Measurements from ENCODE around the gene APBB2. TPM values are rescaled to one million over a fixed set of nuclear protein-coding genes. Genes with fewer than 3 reads are reported as not detected.
"Not testable (repeated sequence)": the region's sequence is repeated elsewhere in the genome, so short reads cannot be mapped to it uniquely, and the experiment has no call there.

Gene APBB2
- total RNA-seq, 1 experiment from 2014 or later, result 3.7 TPM

GRCh38 chr4:41147570-41147969, 66.8 kb downstream of the APBB2 start:
- not testable (repeated sequence) for H3K9ac ChIP-seq (ENCODE audit: low read length); H3K4me2 ChIP-seq (ENCODE audit: low read depth, low read length, poor library complexity, severe bottlenecking); H3K9me3 ChIP-seq (ENCODE audit: low read length)

GRCh38 chr4:41146716-41147506, 67.4 kb downstream of the APBB2 start:
- no peaks in the 10 kb centered on the region for H3K36me3 ChIP-seq (ENCODE audit: insufficient read depth, low read length)
- H2AFZ ChIP-seq (ENCODE audit: low read length), result no peak overlapping the region
- no peaks in the 10 kb centered on the region for H3K27me3 ChIP-seq (ENCODE audit: low read length)
- no peaks in the 10 kb centered on the region for H4K20me1 ChIP-seq (ENCODE audit: insufficient read depth, low read depth, low read length)
- H3K4me3 ChIP-seq (ENCODE audit: low read length), result no peak overlapping the region
- H3K9me2 ChIP-seq (replicated peaks; ENCODE audit: insufficient read depth, low read length), result no peaks in the 10 kb centered on the region
- no peak overlapping the region for H3K27ac ChIP-seq (ENCODE audit: low read length)
- no peak overlapping the region for H3K9ac ChIP-seq (ENCODE audit: low read length)
- no peak for DNase-seq
- H3K79me2 ChIP-seq (ENCODE audit: low read length), result no peaks in the 10 kb centered on the region
- no peaks in the 10 kb centered on the region for H3K9me3 ChIP-seq (ENCODE audit: low read length)
- no peak overlapping the region for H3K4me2 ChIP-seq (ENCODE audit: low read depth, low read length, poor library complexity, severe bottlenecking)
- no peaks in the 10 kb centered on the region for H3K4me1 ChIP-seq (ENCODE audit: low read length)

More at GRCh38 chr4:41147570-41147969, 66.8 kb downstream of the APBB2 start:
- H4K20me1 ChIP-seq (ENCODE audit: insufficient read depth, low read depth, low read length); H3K4me3 ChIP-seq (ENCODE audit: low read length); H3K27ac ChIP-seq (ENCODE audit: low read length); H3K4me1 ChIP-seq (ENCODE audit: low read length); H3K9me2 ChIP-seq (replicated peaks; ENCODE audit: insufficient read depth, low read length); H3K36me3 ChIP-seq (ENCODE audit: insufficient read depth, low read length); DNase-seq; H3K79me2 ChIP-seq (ENCODE audit: low read length); H2AFZ ChIP-seq (ENCODE audit: low read length); H3K27me3 ChIP-seq (ENCODE audit: low read length): not testable (repeated sequence)

GRCh38 chr4:41146196-41146595, 68.1 kb downstream of the APBB2 start:
- H3K9me2 ChIP-seq (replicated peaks; ENCODE audit: insufficient read depth, low read length), result no peaks in the 10 kb centered on the region
- DNase-seq, result no peak
- no peaks in the 10 kb centered on the region for H3K79me2 ChIP-seq (ENCODE audit: low read length)
- no peaks in the 10 kb centered on the region for H3K4me1 ChIP-seq (ENCODE audit: low read length)
- H3K27me3 ChIP-seq (ENCODE audit: low read length), result no peaks in the 10 kb centered on the region
- no peaks in the 10 kb centered on the region for H3K36me3 ChIP-seq (ENCODE audit: insufficient read depth, low read length)
- no peak overlapping the region for H3K4me3 ChIP-seq (ENCODE audit: low read length)
- no peak overlapping the region for H3K4me2 ChIP-seq (ENCODE audit: low read depth, low read length, poor library complexity, severe bottlenecking)
- H4K20me1 ChIP-seq (ENCODE audit: insufficient read depth, low read depth, low read length), result no peaks in the 10 kb centered on the region
- H3K9ac ChIP-seq (ENCODE audit: low read length), result no peak overlapping the region
- no peaks in the 10 kb centered on the region for H3K9me3 ChIP-seq (ENCODE audit: low read length)
- no peak overlapping the region for H3K27ac ChIP-seq (ENCODE audit: low read length)
- no peak overlapping the region for H2AFZ ChIP-seq (ENCODE audit: low read length)

- Histone ChIP-seq H3K27me3 (ENCODE audit: low read length) (no peaks in the 10 kb centered on the region), H3K79me2 (ENCODE audit: low read length) (no peaks in the 10 kb centered on the region), H3K9ac (ENCODE audit: low read length) (no peak overlapping the region), H2AFZ (ENCODE audit: low read length) (no peak overlapping the region), H3K9me3 (ENCODE audit: low read length) (no peaks in the 10 kb centered on the region), H3K4me1 (ENCODE audit: low read length) (no peaks in the 10 kb centered on the region), H3K4me2 (ENCODE audit: low read depth, low read length, poor library complexity, severe bottlenecking) (no peak overlapping the region), H4K20me1 (ENCODE audit: insufficient read depth, low read depth, low read length) (no peaks in the 10 kb centered on the region), H3K9me2 (replicated peaks; ENCODE audit: insufficient read depth, low read length) (no peaks in the 10 kb centered on the region), H3K27ac (ENCODE audit: low read length) (no peak overlapping the region), H3K36me3 (ENCODE audit: insufficient read depth, low read length) (no peaks in the 10 kb centered on the region), H3K4me3 (ENCODE audit: low read length) (no peak overlapping the region)
- no peak for DNase-seq
Observed at GRCh38 chr4:41145571-41146078, 68.7 kb downstream of the APBB2 start.

GRCh38 chr4:41144812-41145211, 69.5 kb downstream of the APBB2 start:
- H3K4me2 ChIP-seq (ENCODE audit: low read depth, low read length, poor library complexity, severe bottlenecking), result no peak overlapping the region
- H3K4me1 ChIP-seq (ENCODE audit: low read length), result no peaks in the 10 kb centered on the region
- no peaks in the 10 kb centered on the region for H3K79me2 ChIP-seq (ENCODE audit: low read length)

GRCh38 chr4:41144040-41144379, 70.3 kb downstream of the APBB2 start:
- Histone ChIP-seq H3K27ac (ENCODE audit: low read length) (no peak overlapping the region), H3K9ac (ENCODE audit: low read length) (no peak overlapping the region), H3K4me2 (ENCODE audit: low read depth, low read length, poor library complexity, severe bottlenecking) (no peak overlapping the region), H3K9me3 (ENCODE audit: low read length) (no peaks in the 10 kb centered on the region), H3K36me3 (ENCODE audit: insufficient read depth, low read length) (no peaks in the 10 kb centered on the region), H3K79me2 (ENCODE audit: low read length) (no peaks in the 10 kb centered on the region), H3K27me3 (ENCODE audit: low read length) (no peaks in the 10 kb centered on the region), H3K4me3 (ENCODE audit: low read length) (no peak overlapping the region), H3K4me1 (ENCODE audit: low read length) (no peaks in the 10 kb centered on the region), H4K20me1 (ENCODE audit: insufficient read depth, low read depth, low read length) (no peaks in the 10 kb centered on the region), H2AFZ (ENCODE audit: low read length) (no peak overlapping the region), H3K9me2 (replicated peaks; ENCODE audit: insufficient read depth, low read length) (no peaks in the 10 kb centered on the region)
- DNase-seq, result no peak

More at GRCh38 chr4:41144812-41145211, 69.5 kb downstream of the APBB2 start:
- Histone ChIP-seq H2AFZ (ENCODE audit: low read length) (no peak overlapping the region), H3K36me3 (ENCODE audit: insufficient read depth, low read length) (no peaks in the 10 kb centered on the region), H3K27me3 (ENCODE audit: low read length) (no peaks in the 10 kb centered on the region), H3K27ac (ENCODE audit: low read length) (no peak overlapping the region), H4K20me1 (ENCODE audit: insufficient read depth, low read depth, low read length) (no peaks in the 10 kb centered on the region), H3K9ac (ENCODE audit: low read length) (no peak overlapping the region), H3K9me3 (ENCODE audit: low read length) (no peaks in the 10 kb centered on the region), H3K9me2 (replicated peaks; ENCODE audit: insufficient read depth, low read length) (no peaks in the 10 kb centered on the region), H3K4me3 (ENCODE audit: low read length) (no peak overlapping the region)
- DNase-seq, result no peak

GRCh38 chr4:41143311-41144039, 70.9 kb downstream of the APBB2 start:
- H4K20me1 ChIP-seq (ENCODE audit: insufficient read depth, low read depth, low read length), result no peaks in the 10 kb centered on the region
- no peak overlapping the region for H3K27ac ChIP-seq (ENCODE audit: low read length)
- no peak overlapping the region for H3K9ac ChIP-seq (ENCODE audit: low read length)
- no peak overlapping the region for H2AFZ ChIP-seq (ENCODE audit: low read length)
- H3K4me1 ChIP-seq (ENCODE audit: low read length), result no peaks in the 10 kb centered on the region
- no peak for DNase-seq
- H3K9me2 ChIP-seq (replicated peaks; ENCODE audit: insufficient read depth, low read length), result no peaks in the 10 kb centered on the region
- no peak overlapping the region for H3K4me2 ChIP-seq (ENCODE audit: low read depth, low read length, poor library complexity, severe bottlenecking)
- H3K4me3 ChIP-seq (ENCODE audit: low read length), result no peak overlapping the region
- no peaks in the 10 kb centered on the region for H3K79me2 ChIP-seq (ENCODE audit: low read length)
- no peaks in the 10 kb centered on the region for H3K9me3 ChIP-seq (ENCODE audit: low read length)
- no peaks in the 10 kb centered on the region for H3K36me3 ChIP-seq (ENCODE audit: insufficient read depth, low read length)
- H3K27me3 ChIP-seq (ENCODE audit: low read length), result no peaks in the 10 kb centered on the region

Measured in Karpas-422 (cell line).